NCI-H1105 treated with DMSO at 0.1 percent for 48 hours (cell line): ENCODE measurements around the gene CREM.

ENCODE experiments used
- DNase-seq: peaks from one replicate; lab custom pipeline; 2025; lab: John Stamatoyannopoulos, UW

The CREM gene

GRCh38 chr10:35219891-35220890 lies 93.5 kb downstream of the CREM start:
- DNase-seq: no peak

- DNase-seq: no peak
Observed at GRCh38 chr10:35223016-35223415, 96.4 kb downstream of the CREM start.

DNA sequence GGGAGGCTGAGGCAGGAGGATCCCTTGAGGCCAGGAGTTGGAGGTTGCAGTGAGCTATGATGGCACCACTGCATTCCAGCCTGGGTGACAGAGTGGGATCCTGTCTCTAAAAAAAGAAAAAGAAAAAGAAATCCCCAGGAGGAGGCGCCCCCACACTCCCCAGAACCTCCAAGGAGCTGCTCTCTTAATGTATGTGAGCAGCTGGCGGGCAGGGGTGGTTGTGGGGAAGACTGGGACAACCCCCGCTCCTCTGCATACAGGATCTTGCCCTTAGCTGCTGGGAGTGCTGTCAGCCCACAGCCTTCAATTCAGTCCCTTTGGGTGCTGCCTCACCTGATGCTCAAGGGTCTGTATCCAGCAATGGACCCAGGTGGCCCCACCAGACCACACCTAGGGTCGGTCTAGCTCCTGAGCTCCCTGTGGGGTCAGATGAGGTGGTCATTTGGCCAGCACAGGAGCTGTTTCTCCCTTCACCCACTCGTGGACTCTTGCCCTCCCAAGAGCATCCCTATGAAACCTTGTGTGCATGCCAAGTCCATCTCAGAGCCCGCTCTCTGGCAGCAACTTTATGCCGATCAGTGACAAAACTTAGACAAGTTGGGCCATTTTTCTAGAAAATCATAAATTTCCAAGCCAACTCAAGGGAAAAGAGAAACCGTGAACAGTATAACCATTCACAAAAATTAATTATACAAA lies 97.5 kb downstream of the CREM start:
- no peak for DNase-seq

GRCh38 chr10:35225204-35225603 lies 98.6 kb downstream of the CREM start:
- DNase-seq: no peak

DNA sequence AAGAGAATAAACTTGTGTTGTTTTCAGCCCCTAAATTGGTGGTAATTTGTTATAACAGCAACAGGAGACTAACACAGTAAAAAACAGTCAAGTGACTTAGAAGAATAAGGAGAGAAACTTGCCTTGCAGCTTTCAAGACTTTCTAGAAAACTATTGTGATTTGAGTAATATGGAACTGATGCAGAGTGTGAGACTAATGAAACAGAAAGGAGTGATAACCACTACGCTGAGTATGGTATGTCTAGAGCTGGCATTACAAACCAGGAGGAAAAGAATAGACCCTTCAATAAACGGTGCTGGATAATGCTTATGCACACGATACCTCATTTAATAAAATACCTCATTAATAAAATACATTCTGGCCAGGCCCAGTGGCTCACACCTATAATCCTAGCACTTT lies 99.9 kb downstream of the CREM start:
- DNase-seq: no peak

DNA sequence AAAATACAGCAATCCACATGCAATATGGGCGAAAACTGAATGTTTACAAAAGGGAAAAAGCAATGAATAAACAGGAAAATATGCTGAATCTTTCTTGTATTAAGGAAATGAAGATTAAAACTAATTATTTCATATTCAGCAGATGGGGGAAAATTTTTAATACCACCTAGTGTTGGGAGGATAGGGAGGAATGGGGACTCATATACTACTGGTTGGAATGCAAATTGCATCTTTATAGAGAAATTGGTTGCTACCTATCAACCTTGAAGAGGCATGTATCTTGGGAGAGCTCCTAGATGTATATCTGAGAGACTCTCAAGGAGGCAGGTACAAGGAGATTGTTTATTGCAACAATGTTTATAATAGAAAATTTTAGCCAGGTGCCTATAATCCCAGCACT lies 101.4 kb downstream of the CREM start:
- no peak for DNase-seq

DNA sequence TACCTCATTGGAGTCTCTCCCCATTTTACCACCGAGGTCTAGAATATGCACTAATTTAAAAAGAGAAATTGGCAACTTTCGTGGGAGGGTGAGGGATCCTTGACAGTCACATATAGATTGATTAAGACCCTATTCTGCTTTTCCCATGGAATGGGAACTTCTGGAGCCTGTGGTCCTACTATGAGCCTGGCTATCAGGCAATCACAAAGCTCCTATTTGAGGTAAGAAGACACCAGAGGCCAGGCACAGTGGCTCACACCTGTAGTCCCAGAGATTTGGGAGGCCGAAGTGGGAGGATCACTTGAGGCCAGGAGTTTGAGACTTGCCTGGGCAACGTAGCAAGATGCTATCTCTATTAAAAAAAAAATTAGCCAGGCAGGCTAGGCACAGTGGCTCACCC lies 105.0 kb downstream of the CREM start:
- DNase-seq: no peak

DNA sequence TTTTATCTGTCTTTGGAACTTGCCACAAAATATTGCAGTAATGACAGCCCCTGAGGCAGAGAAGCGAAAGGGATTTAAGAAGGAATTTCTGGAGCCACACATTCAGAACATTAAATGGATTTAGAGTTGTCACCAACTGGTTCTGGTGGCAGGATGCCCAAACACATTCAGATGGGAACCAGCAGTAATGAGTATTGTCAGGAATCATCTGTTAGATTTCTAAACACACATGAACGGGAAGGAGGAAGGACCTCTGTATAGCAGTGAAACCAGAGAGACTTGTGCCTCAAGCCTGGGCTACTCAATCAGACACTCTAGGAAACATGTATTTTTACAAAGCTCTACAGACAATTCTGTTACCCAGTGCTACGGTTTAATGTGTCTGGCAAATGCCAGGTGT lies 105.9 kb downstream of the CREM start:
- no peak for DNase-seq

GRCh38 chr10:35234073-35234472 lies 107.4 kb downstream of the CREM start:
- DNase-seq: no peak

DNA sequence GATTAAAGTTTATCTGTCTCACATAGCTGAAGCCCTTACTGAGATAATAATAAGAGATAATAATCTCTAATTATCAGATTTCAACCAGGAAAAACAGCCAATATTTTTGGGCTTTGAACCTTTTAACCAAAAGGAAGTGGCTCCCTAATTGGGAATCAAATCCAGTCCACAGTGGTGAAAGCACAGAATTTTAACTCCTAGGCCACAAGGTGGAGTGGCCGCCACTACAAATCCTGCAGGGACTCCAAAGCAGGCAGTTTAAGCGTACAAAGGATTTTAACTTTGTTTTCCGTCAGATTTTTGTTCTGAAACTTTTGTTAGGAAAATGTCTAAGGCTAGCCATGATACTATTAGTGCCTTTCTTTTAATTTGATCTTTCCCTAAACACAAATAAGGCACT lies 110.1 kb downstream of the CREM start:
- no peak for DNase-seq

DNA sequence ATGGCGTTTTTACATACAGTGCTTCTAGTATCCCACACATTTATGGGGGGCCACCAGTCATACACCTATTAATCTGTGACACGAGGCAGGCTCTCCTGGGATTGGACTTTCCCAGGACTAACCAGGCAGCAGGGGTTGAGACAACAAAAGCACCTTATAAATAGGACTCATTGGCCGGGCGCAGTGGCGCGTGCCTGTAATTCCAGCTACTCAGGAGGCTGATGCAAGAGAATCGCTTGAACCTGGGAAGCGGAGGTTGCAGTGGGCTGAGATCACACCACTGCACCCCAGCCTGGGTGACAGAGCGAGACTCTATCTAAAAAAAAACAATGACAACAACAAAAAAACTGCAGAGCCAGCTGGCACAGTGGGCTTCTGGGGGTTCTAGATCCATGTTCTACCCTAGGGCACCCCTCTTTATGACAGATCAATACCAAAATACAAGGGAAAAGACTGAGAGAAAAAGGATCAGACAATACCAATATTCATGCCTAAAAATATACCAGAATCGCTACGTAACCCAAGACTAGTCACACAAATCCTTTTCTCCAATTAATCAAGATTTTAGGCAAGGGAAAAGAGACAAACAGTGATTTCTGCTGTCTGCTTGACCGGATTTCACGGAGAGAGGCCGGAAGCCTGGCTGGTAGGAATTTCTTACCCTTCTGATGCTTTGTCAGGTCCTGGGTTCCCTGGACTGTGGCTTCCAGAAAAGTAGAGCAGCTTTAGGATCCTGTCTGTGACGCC lies 111.3 kb downstream of the CREM start:
- no peak for DNase-seq

DNA sequence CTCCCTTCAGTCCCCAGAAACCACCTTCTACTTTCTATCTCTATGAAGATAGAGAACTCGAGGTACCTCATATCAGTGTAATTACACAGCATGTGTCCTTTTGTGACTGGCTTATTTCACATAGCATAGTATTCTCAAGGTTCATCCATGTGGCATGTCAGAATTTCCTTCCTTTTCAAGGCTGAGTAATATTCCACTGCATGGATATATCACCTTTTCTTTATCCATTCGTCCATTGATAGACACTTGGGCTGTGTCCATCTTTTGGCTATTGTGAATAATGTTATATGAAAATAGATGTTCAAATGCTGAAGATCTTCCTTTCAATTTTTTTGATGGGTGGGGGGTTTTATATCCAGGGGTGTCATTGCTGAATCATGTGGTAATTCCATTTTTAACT lies 117.9 kb downstream of the CREM start:
- no peak for DNase-seq

DNA sequence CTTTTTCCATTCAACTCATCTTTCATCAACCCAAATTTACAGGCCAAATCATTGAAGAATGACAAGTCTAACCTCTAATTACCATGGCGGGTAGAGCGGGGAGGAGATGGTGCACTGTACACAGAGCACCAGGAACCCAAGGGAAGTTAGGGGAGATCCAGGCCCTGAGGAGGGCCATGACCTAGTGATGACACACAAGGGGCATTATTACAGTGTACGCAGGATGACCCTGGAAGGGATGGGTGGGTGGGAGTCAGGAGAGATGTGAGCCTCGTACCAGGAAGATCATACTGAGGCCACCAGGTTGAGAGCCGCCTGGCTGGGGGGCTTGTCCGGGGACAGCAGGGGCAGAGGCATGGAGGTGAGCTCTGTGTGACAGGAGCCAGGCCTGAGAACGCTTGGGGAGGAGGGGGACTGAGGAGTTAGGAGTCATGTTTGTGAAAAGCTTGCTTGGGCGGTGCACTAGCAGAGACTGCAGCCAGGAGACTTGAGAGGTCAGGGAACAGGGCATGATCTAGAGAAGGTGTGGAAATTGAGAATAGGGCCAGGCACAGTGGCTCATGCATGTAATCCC lies 120.2 kb downstream of the CREM start:
- DNase-seq: no peak

DNA sequence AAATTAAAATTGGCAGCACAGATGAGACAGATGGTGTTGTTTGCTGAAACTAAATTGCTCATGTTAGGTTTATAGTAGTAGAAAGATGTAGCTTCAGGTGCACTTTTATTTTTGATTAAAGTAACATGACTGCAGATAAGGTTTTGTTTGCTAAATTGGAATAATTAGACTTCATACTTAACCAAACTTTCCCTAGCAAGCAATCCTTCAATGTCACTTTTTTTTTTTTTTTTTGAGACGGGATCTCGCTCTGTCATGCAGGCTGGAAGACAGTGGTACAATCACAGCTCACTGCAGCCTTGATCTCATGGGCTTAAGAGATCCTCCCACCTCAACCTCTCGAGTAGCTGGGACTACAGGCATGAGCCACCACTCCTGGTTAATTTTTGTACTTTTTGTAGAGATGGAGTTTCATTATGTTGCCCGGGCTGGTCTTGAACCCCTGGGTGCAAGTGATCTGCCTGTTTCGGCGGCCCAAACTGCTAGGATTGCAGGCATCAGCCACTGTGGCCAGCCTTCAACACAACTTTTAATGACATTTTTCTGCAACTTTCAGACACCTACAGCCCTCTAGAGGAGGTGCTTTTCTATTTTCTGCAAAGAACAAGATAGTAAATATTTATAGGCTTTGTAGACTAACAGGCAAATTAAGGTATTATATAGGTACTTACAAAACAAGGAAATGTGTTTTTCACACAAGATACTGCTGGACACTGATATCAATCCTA lies 124.9 kb downstream of the CREM start:
- no peak for DNase-seq

DNA sequence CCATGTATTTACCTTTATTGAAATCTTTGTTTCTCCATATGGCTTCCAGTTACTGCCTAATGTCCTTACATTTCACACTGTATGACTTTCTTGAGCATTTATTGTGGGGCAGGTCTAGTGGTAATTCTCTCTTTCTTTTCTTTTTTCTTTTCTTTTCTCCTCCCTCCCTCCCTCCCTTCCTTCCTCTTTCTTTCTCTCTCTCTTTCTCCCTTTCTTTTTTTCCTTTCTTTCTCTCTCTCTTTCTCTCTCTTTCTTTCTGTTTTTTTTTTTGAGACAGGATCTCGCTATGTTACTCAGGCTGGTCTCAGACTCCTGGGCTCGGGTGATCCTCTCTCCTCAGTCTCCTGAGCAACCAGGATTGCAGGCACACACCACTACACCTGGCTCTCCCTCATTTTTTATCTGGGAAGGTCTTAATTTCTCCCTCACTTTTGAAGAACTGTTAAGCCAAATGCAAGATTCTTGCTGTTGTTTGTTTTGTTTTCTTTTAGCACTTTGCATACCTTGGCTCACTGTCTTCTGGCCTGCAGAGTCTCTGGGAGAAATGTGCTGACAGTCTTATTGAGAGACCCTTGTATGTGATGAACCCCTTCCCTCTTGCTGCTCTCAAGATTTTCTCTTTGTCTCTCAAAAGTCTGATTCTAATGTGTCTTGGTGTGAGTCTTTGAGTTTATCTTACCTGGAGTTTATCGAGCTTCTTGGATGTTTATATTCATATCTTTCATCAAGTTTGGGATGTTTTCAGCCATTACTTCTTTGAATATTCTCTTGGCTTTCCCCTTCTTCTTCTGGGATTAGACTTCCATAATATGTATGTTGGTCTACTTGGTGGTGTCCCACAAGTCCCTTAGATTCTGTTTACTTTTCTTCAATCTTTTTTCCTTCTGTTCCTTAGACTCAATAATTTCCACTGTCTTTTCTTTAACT lies 130.7 kb downstream of the CREM start:
- no peak for DNase-seq

DNA sequence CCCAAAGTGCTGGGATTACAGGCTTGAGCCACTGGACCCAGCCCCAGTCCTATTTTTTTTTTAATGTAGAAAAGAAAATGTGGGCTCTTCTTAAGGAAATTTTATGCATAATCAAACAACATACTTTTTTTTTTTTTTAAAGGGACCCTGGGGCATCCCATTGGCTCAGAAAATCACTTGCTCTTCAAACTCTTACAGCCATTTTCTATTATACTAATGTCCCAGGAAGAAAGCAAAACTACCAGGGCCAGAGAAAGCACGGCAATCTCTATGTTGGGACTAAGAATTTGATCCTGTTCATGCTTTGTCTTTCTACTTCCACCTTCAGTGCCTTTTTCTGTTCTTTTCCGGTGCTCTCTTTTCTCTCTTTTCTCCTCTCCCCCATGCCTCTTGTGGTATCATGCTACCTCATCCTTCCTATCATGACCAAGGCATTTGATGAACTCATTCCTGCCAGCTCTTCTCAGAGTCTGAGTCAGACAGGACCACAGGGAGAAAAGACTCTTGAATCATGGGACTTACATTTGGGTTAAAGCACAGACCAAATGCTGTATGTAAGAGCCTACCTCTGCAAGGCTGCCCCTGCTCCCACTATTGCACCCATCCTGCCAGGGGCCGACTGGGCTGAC lies 133.2 kb downstream of the CREM start:
- no peak for DNase-seq

DNA sequence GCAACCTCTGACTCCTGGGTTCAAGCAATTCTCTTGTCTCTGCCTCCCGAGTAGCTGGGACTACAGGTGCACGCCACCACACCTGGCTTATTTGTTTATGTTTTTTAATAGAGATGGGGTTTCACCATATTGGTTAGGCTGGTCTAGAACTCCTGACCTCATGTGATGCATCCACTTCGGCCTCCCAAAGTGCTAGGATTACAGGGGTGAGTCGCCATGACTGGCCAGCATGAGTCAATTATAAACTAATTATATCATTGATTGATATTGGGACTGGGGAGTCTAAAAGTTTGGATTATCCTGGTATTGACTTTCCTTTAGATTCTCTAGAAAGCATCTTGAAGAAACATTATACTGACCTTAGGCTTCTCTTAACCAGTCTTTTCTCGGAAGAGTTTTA lies 135.8 kb downstream of the CREM start:
- DNase-seq: no peak
